NB4 (cell line): ENCODE measurements around the gene SMIM31.
A peak's percentile ranks its signal among the peaks of the same experiment; 100 is the strongest.

Experiments
- DNase-seq: peaks from one replicate; pipeline ENCODE4 v3.0.0; 2010; ENCODE audit warnings: low read depth
- H3K4me3 ChIP-seq: one replicate; pipeline ENCODE4 v1.5.1; 2011; ENCODE audit warnings: mild to moderate bottlenecking, low read depth, low read length, moderate library complexity
- CTCF ChIP-seq: IDR thresholded peaks from one replicate; pipeline ENCODE4 v1.5.1; 2012; ENCODE audit warnings: low read depth, low read length
- MAX ChIP-seq: IDR thresholded peaks from 2 replicates; pipeline ENCODE4 v1.6.1; 2011; ENCODE audit warnings: low read depth, low read length
- MYC ChIP-seq: IDR thresholded peaks from 2 replicates; pipeline ENCODE4 v1.6.1; 2011; ENCODE audit warnings: low read depth, low read length
- POLR2A ChIP-seq: IDR thresholded peaks from 2 replicates; pipeline ENCODE4 v1.6.1; 2011; ENCODE audit warnings: mild to moderate bottlenecking; ENCODE audit not compliant: insufficient read length; ENCODE audit errors: extremely low read depth

The SMIM31 gene

DNA sequence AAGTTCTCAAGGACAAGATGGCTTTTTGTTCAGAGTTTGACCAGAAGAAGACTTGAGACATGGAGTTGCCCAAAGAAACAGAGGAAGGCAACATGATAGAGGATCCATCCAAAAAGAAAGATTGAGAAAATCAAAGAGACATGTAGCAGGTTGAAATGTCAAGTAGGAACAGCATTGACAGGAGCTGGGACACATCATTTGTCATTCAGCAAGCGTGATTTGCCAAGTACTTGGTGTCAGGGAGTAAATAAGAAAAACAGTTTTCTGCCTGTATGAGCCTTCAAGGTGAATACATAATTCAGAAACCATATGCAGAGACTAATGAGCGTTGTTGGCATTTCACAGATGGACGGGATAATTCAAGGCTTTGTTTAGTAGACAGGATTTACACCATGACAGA lies 11.2 kb downstream of the SMIM31 start:
- no peak overlapping the region for H3K4me3 ChIP-seq
- TF ChIP-seq POLR2A, result no peak
- TF ChIP-seq MYC, result no peak
- no peak for TF ChIP-seq CTCF
- TF ChIP-seq MAX, result no peak
- DNase-seq, result no peak

GRCh38 chr4:164765833-164766232 lies 11.9 kb downstream of the SMIM31 start:
- TF ChIP-seq POLR2A (no peak), CTCF (no peak), MAX (no peak), MYC (no peak)
- DNase-seq, result no peak

DNA sequence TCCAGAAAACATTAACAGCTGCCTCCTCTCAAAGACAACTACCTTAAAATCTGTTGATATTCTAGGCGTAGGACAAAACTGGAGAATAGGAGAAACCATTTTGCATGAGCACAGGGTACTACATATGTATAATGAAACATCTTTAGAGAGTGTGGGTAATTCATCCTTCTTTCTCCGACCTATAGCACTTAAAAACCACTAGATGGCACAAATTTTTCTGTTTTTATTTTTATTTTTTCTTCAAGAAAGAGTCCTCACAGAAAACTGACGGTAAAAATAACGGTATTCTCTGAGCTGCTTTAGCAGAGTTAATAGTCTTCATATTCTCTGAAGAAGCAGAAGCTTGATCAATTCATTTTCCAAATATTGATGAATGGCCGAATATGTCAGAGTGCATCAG lies 14.6 kb downstream of the SMIM31 start:
- TF ChIP-seq MAX, result no peak
- TF ChIP-seq POLR2A, result no peak
- no peak for TF ChIP-seq MYC
- TF ChIP-seq CTCF, result peak; percentile 4
- DNase-seq, result peak; percentile 3
- H3K4me3 ChIP-seq, result no peak overlapping the region

More at GRCh38 chr4:164765833-164766232, 11.9 kb downstream of the SMIM31 start:
- H3K4me3 ChIP-seq, result no peak overlapping the region

GRCh38 chr4:164770010-164770724 lies 16.2 kb downstream of the SMIM31 start:
- H3K4me3 ChIP-seq, result no peak overlapping the region
- no peak for TF ChIP-seq POLR2A
- no peak for TF ChIP-seq CTCF
- no peak for TF ChIP-seq MAX
- no peak for TF ChIP-seq MYC
- DNase-seq, result no peak

DNA sequence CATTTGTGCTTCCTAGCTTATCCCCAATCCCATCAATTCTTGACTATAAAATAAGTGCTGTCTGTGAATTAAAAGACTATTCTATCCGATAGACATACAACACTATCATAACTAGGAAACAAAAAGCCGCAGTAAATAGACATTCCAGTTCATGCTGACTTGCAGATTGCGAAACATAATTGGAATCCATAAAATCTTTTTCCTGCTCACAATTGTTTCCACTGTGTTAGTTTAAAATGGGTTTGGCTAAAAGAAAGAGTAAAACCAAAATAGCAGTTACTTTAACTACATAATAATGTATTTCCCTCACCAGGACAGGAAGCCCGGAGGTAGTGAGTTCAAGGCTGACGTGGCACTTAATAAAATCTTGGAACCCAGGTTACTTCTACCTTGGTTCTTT lies 17.2 kb downstream of the SMIM31 start:
- no peak overlapping the region for H3K4me3 ChIP-seq
- DNase-seq, result no peak
- TF ChIP-seq CTCF, result no peak
- TF ChIP-seq MYC, result no peak
- no peak for TF ChIP-seq POLR2A
- no peak for TF ChIP-seq MAX

DNA sequence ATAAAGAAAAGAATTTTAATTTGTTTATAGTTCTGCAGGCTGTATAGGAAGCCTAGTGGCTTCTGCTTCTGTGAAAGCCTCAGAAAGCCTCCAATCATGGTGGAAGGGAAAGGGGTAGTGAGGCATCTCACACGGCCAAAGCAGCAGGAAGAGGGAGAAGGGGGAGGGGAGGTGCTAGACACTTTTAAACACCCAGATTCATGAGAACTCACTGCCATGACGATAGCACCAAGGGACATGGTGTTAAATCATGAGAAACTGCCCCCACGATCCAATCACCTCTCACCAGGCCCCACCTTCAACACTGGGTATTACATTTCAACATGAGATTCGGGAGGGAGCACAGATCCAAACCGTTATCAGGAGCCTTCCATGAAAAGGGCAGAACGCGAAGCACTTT lies 18.1 kb downstream of the SMIM31 start:
- TF ChIP-seq CTCF (no peak), POLR2A (no peak), MYC (no peak), MAX (no peak)
- no peak overlapping the region for H3K4me3 ChIP-seq
- no peak for DNase-seq
